Fibroblast of gingiva (primary cell): ENCODE measurements around the gene ZC3H13.

Experiments used
- DNase-seq: peaks from one replicate; pipeline ENCODE4 v3.0.0-alpha.2; 2011; ENCODE audit warnings: low read depth

Gene ZC3H13

DNA sequence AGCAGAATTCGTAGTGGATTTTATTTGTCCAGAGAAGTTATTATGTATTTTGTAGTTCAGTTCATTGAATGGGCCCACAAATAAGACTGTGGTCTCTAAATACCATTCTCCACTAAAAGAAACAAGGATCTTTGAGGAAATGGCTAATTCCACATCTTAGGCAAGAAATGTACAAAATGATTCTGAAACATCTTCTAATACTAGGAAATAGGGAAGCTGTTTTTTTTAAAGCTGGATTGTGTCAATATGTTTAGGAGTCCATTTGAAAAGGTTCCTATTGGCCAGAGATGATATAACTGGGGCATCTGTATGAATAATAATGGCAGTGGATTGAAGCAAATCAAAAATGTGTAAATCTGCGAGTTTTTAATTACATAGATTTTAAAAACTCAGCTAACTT lies 112.5 kb downstream of the ZC3H13 start:
- DNase-seq, result no peak

GRCh38 chr13:45936621-45937020 lies 115.9 kb downstream of the ZC3H13 start:
- no peak for DNase-seq

DNA sequence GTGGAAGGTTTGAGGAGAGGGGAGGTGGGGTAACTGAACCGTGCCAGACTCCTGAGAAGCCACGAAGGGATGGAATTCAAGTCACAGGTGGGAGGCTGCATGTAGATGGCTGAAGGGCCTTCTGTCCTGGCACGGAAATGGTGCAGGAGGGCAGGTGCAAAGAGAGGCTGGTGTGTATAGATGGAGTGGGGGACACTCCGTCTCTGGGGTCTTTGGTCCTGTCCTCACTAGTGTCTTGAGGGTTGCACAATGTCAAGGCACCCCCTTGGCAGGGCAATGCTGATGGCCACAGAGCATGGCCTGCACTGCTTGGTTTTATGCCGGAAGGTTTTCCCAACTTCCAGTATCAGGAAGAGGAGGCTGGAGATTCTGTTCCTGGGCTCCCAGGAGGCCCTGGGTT lies 118.3 kb downstream of the ZC3H13 start:
- DNase-seq, result no peak

- DNase-seq, result no peak
These were observed 119.2 kb downstream of the ZC3H13 start for GRCh38 chr13:45933203-45933908.

DNA sequence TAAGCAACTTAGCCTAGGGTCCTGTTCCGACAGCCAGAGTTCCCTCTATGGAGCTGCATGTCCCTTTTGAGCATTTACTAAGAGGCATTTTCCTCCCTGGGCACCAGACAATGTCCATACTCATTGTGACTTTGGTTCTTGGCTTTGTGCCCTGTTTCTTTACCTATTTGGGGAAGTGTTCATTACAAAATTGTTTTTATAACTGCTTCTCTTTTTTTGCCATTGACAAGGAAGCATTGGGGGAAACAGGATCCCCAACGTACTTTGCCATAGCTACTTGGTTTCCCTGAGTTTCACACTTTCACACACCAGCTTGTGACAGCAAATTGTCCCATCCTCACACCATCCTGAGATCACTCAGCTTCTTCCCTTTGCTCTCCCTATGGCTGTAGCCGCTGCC lies 119.9 kb downstream of the ZC3H13 start:
- DNase-seq, result no peak

DNA sequence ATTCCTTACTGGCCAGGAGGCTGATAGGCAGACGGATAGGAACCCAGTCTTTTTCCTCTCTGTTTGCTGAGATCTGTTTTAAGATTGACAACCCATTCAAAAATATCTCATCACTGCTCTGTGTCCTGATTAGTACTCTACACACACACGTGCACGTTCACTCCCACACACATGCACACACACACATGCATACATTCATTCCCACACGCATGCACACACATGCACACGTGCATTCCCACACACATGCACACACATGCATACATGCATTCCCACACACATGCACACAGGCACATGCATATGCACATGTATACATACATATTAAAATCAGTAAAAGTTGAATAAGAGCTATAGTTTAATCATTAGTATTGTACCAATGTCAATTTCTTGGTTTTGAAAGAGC lies 120.4 kb downstream of the ZC3H13 start:
- DNase-seq, result no peak

- no peak for DNase-seq
These were observed 121.3 kb downstream of the ZC3H13 start for GRCh38 chr13:45931211-45931610.

GRCh38 chr13:45930177-45930576 lies 122.4 kb downstream of the ZC3H13 start:
- DNase-seq, result no peak

DNA sequence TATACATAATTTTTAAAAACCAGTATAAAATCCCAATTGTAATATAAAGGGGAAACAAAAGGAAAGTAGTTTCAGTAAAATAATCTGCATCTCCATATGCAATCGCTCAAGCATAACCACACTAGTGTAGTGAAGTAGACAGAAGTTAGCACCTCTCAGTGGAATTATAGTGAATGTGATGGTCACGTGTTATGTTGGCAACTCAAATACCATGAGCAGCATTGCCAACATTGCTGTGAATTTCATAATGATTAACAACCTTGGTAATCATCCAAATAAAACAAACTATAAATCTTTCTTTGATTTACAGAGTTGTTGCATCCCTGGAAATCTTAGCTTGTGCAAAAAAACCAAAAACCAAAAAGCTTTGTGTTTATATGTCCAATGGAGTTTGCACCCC lies 123.7 kb downstream of the ZC3H13 start:
- DNase-seq, result peak; percentile 30

GRCh38 chr13:45928176-45928575 lies 124.4 kb downstream of the ZC3H13 start:
- DNase-seq, result no peak

DNA sequence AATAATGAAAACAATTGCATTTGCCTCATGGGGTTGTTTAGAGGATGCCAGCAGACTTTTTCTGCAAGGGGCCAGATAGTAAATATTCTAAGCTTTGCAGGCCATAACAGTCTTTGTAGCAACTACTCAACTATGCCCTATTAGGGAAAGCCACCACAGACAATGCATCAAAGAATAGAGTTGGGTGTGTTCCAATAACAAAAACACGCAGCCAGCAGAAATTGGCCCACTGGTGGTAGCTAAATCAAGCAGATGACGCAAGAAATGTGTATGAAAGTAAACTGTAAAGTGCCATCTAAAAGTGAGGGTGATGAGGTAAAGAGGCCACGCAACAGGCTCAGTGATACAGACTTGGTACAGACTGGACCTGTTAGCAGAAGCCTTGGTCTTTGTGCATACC lies 125.8 kb downstream of the ZC3H13 start:
- no peak for DNase-seq

GRCh38 chr13:45925151-45925550 lies 127.4 kb downstream of the ZC3H13 start:
- DNase-seq, result no peak

GRCh38 chr13:45921162-45921736 lies 131.3 kb downstream of the ZC3H13 start:
- no peak for DNase-seq

DNA sequence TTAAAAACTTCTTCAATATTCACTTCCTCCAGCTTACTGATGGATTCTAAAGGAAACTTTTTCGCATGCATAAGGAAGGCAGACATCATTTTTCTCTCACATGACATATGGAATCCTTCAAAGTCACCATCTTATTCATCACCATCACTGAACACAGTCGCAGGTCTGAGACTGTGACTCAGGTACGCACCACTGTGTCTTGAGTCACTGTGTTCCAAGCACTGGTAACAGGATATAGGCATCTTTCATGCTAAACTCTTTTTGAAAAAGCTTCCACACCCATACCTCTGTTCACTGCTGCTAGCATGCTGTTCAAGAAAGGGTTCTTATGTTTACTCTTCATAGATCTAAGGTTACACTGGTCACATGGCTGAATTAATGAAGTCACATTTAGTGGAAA lies 133.9 kb downstream of the ZC3H13 start:
- DNase-seq, result no peak

DNA sequence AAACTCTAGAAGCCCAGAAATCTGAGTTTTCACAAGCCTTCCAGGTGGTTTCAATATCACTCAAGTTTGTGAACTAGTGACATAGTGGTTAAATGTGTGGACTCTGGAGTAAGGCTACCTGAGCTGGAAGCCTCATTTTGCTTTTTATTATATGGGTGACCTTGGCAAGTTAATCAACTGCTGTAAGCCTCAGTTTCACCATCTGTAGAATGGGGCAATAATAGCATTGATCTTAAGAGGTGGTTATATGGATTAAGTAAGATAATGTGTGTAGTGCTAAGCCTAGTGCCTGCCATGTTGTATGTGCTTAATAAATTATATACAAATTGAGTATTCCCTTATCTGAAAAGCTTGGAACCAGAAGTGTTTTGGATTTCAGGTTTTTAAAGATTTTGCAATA lies 135.5 kb downstream of the ZC3H13 start:
- DNase-seq, result no peak

DNA sequence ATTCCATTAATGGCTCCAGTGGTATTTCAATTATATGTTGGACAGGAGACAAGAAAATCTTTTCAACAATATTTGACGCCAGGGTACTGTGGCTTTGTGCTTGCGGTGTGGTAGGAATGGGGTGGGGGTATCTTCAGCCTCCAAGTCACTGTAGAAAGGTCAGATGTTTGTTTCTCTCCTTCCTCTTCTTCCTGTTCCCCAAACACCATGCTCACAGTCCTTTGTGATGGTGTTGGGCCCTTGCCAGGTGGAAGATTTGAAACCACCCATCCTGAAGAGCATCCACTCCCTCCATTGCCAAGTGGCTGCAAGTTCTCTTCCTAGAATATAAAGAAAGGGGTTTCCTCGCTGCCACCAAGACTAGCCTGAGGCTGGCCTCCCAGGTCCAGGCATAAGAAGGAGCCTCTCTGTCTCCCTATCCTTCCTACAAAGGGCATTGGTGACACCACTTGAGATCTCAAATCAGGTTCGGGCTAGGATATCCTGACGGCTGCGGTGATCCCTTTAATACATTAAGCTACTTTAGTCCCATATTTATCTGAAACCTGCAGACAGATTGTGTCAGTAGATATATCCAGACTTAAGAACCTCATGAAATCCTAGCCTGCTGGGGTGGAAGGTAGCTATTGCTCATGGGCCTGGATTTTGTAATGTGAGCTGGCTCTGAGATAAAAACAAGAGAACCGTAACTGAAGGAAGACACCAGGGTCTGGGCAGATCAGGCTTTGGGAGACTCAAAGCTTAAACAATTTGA lies 136.7 kb downstream of the ZC3H13 start:
- no peak for DNase-seq

- no peak for DNase-seq
These were observed 142.9 kb downstream of the ZC3H13 start for GRCh38 chr13:45909673-45910072.

GRCh38 chr13:45909089-45909488 lies 143.5 kb downstream of the ZC3H13 start:
- DNase-seq, result no peak

DNA sequence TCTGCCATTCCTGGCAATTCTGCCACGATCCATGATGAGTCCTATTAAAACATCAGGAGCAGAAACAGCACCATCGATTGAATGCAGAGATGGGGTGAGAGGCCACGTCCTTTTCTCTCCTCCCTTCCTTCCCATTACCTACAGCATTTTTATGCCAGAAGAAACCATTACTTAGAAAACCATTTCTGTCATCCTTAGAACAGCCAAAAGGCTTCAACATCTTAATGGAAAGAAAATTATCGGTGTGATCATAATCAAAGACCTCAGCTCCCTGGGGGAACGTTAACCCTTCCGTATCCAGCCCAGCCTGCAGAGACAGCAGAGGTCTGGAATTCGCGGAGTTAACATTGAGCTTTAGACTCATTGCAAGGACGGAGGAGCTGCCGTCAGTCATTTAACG lies 145.0 kb downstream of the ZC3H13 start:
- DNase-seq, result no peak
